GM13977 (cell line): ENCODE results near the gene PTPRM.

Experiments used
- DNase-seq: peaks from one replicate; pipeline ENCODE4 v3.0.0; 2012; ENCODE audit warnings: low spot score
- CTCF ChIP-seq: IDR thresholded peaks from 2 replicates; pipeline ENCODE4 v1.5.1; 2012; ENCODE audit warnings: mild to moderate bottlenecking, control low read depth; ENCODE audit not compliant: insufficient read depth; ENCODE audit errors: extremely low read depth, missing control alignments
- in situ Hi-C: fragments of 300-500 bp; cut with MboI; formaldehyde crosslinking; loops from one replicate; pipeline ENCODE4 v1.12.0; 2022; ENCODE audit warnings: low sequenced_read_pairs, low pct_unique_long_range_greater_than_20kb, mixed read lengths, inconsistent platforms; ENCODE audit not compliant: unreplicated experiment

PTPRM gene

GRCh38 chr18:7982216-7982615 lies 415.1 kb downstream of the PTPRM start:
- no peak for DNase-seq
- in situ Hi-C loops, result no loop called here
- no peak for TF ChIP-seq CTCF

- in situ Hi-C loops, result no loop called here
- no peak for TF ChIP-seq CTCF
Measured at GRCh38 chr18:7987284-7987976, 420.3 kb downstream of the PTPRM start.

GRCh38 chr18:7990670-7991069 lies 423.6 kb downstream of the PTPRM start:
- no peak for TF ChIP-seq CTCF
- in situ Hi-C loops, result no loop called here
- DNase-seq, result no peak

More at GRCh38 chr18:7987284-7987976, 420.3 kb downstream of the PTPRM start:
- no peak for DNase-seq

- no peak for TF ChIP-seq CTCF
- DNase-seq, result no peak
- in situ Hi-C loops, result no loop called here
Measured at GRCh38 chr18:8001711-8002301, 434.7 kb downstream of the PTPRM start.

GRCh38 chr18:8003878-8004675 lies 437.0 kb downstream of the PTPRM start:
- TF ChIP-seq CTCF, result no peak
- in situ Hi-C loops, result no loop called here
- DNase-seq, result no peak

- DNase-seq, result no peak
- in situ Hi-C loops, result no loop called here
- no peak for TF ChIP-seq CTCF
Measured at GRCh38 chr18:8004792-8005191, 437.7 kb downstream of the PTPRM start.
